GM12865 (cell line): ENCODE measurements around the gene EFHC1.

Experiments used
- DNase-seq: peaks from one replicate; pipeline ENCODE4 v3.0.0; 2010; ENCODE audit warnings: low read depth
- H3K4me3 ChIP-seq: 2 replicates; pipeline ENCODE4 v1.5.1; 2011; ENCODE audit warnings: mild to moderate bottlenecking, low read depth, low read length, control low read depth
- TF ChIP-seq, protein P1 (sequence below): IDR thresholded peaks from 2 replicates; pipeline ENCODE4 v1.5.1; 2011; ENCODE audit warnings: low read length, control low read depth, low read depth, inconsistent platforms; ENCODE audit not compliant: insufficient read depth; ENCODE audit errors: missing control alignments

EFHC1 gene

DNA sequence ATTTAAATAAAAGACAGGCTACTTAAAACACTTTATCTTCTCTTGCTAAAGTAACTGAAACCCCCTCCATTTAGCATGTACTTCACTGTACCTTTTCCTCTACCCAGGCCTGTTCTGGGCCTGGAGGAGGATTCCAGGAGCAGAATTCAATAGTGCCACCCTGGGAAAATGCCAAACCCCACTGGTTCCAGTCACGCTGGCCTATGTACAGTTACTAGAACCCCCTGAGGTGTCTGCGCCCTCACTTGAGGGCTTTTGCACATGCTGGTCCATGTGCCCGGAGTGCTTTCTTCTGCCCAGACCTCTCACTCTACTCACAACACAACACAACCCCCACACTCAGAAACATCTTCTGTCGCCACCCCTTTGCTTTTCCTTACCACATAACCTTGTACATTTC is 111.3 kb downstream of the EFHC1 start:
- TF ChIP-seq, protein P1, sequence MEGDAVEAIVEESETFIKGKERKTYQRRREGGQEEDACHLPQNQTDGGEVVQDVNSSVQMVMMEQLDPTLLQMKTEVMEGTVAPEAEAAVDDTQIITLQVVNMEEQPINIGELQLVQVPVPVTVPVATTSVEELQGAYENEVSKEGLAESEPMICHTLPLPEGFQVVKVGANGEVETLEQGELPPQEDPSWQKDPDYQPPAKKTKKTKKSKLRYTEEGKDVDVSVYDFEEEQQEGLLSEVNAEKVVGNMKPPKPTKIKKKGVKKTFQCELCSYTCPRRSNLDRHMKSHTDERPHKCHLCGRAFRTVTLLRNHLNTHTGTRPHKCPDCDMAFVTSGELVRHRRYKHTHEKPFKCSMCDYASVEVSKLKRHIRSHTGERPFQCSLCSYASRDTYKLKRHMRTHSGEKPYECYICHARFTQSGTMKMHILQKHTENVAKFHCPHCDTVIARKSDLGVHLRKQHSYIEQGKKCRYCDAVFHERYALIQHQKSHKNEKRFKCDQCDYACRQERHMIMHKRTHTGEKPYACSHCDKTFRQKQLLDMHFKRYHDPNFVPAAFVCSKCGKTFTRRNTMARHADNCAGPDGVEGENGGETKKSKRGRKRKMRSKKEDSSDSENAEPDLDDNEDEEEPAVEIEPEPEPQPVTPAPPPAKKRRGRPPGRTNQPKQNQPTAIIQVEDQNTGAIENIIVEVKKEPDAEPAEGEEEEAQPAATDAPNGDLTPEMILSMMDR = no peak
- DNase-seq = no peak
- H3K4me3 ChIP-seq = no peak overlapping the region

DNA sequence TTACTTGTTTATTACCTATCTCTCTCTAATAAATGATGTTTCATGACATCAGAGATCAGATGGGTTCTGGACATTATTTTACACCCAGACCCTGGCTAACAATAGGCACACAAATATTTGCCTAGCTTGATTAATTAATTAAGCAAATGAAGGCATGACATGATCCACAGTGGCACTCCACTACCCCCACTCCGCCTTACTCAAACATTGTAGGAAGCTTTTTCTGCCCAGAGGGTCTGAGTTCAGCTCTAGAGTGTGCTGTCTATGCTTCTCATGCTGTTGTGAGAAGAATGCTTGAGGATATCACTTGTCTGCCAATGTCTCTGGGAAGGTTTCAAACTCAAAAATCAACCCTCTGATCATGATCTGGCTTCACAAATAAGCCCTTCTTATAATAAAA is 111.7 kb downstream of the EFHC1 start:
- no peak for DNase-seq
- H3K4me3 ChIP-seq = no peak overlapping the region
- TF ChIP-seq, protein P1 = no peak

DNA sequence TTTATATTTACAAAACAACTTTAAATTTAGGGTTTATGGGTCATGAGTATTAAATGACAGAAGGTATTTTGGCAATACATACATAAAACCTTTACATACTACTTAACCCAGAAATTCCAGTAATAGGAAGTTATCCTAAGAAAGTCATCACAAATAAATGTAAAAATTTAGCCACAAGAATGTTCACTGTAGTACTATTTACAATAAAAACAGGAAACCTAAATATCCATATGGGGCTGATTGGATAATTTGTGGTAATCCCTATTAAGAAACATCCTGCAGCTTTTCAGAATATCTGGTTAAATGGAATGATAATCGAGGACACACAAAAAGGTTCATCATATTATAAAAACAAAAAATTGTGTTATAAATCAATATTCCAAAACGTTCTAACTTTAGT is 112.3 kb downstream of the EFHC1 start:
- H3K4me3 ChIP-seq = no peak overlapping the region
- no peak for DNase-seq
- TF ChIP-seq, protein P1 = no peak

DNA sequence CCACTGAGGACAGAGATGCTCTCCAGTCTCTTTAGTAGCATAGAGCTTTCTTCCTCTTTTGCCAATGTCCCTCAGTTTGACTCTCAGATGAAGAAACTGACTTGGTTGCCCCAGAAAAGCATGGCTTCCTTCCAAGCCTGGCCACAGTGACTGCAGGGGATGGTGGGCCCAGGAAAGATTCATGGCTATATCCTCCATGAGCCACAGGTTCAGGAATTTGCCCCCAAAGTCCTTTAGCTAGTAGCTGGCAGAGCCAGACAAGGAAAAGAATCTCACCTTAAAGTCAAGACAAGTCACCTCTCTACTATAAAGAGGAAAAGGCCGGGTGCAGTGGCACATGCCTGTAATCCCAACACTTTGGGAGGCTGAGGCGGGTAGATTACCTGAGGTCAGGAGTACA is 113.3 kb downstream of the EFHC1 start:
- no peak overlapping the region for H3K4me3 ChIP-seq
- no peak for DNase-seq
- TF ChIP-seq, protein P1 = no peak

DNA sequence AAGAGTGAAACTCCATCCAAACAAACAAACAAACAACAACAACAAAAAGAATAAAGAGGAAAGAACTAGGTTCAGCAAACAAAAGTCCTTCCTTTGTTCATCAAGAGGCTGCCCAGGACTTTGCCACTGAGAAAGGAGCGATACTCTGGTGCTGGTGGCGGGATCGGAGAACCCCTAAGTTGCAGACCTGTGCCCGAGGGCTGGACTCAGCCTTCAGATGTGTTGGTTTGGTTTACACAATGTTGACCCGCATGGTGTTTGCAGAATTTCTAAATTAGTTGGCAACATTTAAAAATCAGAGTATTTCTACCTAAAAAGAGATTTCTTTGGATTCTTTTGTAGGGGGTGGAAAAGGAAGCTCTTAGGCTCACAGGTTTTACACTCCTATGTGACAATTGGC is 114.2 kb downstream of the EFHC1 start:
- TF ChIP-seq, protein P1 = no peak
- no peak for DNase-seq
- no peak overlapping the region for H3K4me3 ChIP-seq

DNA sequence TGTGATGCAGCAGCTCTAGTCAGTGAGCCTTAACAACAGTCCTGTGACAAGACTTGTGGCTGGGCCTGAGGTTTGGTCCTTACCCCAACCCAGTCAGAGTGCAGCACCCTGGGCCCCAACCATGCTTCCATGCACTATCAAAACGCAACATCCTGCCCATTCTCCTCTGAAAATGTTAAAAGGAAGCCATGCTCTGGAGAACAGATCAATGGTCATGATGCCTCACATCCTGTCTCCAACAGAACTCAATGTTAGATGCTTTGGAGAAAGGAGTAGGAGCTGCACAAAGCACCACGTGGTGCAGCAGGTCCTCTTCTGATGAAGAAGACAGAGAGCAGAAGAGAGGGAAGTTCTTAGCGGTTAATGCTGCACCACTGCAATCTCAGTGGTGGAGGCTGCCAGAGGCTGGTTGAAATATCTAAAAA is 114.8 kb downstream of the EFHC1 start:
- no peak overlapping the region for H3K4me3 ChIP-seq
- DNase-seq = peak; percentile 68
- TF ChIP-seq, protein P1 = no peak

DNA sequence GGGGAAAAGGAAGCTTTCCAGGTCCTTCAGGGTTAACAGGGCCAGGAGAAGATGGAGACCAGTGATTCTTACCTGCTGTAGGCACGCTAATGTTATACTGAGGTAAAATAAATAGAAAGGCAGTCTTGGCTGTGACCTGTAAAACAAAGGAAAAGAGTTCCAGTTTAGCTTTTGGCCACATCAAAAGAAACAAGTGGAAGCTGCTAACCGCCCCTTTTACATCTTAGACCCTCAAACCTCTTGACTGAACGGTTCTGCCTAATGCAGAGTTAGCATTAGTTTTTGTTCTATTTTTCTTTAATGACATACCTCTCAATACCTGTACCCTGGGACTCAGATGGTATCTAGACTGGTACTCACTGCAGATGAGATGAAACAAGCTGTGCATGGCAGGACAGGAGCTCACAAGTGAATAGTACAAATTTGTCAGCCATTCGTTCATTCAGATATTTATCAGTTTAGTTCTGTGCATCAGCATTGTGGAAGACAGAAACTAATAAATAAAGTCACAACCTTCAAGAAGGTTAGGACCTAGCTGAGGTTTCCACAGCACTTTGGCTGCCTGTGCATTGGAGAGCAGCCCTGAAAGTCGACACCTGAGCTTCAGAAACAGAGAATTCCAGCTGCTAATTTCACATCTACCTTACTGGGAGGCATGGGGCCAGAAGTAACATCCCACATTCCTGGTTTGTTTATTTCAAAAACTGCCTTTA is 115.7 kb downstream of the EFHC1 start:
- DNase-seq = no peak

More for the DNA sequence above, 115.7 kb downstream of the EFHC1 start:
- no peak overlapping the region for H3K4me3 ChIP-seq
- TF ChIP-seq, protein P1 = no peak
